Measurements from ENCODE around the gene PCAT7.

PCAT7 gene

DNA sequence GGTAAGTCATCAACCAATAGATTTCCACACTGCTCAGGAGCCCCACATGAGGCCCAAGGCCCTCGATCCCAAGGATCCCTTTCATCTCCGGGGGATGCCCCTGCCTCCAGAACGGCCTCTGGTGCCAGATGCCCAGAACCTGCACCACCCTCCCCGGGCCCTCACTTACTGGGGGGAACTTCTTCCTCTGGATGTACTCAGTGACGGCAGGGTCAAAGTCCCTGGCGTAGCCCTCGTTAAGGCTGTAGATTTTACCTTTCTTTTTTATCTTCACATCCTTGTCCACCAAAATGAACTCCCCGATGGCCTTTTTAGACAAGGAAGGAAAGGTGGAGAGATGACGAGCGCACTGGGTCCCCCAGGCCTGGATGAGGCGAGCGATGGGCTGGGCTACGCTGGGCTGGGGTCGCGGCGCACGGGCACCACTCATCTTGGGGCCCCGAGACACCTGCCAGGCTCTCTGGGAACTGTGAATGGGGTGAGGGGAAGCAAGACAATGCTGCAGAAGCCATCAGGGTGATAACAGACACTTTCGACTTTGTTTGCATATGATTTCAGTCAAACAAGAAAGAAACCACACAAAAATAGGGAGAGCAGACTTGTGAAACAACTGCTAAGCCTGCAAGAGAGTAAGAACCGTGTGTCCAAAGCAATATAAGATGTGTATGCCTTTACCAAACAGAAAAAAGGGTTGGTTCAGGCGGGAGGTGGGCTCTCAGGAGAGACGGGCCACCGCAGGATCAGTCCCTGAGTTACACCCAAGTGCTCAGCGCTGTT lies 52.0 kb downstream of the PCAT7 start:
- DNase-seq, result no peak

DNA sequence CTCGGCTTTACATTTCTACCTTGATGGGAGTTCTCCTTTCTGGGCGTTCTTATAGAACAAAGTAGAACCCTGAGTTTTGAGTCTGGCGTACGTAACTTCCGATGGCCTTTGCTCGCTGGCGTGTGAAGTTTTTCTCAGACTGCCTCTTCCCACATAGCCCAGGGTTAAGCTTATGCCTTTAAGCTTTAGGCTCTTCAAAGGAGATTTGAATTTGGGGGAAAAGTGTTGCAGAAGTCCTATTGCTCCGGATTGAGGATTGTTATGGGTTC lies 52.5 kb downstream of the PCAT7 start:
- DNase-seq, result no peak

DNA sequence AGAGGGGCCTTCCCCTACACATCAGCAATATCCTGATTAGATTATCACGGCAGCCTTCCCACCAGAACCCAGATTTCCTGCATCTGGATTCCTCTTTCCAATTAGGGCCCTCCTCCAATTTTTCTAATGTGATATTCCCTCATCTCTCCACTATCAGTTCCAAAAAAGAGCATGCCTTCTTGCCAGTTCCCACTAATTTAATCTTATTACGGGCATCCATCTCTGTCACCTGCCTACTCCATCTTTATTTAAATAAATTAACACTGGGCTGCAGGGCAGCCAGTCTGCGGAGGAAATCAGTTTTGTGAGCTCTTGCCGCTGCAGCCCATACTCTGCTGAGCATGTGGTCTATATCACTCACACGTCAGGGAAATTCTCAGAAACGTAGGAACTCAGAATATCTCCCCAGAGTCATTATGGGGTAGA lies 55.3 kb downstream of the PCAT7 start:
- no peak for DNase-seq

DNA sequence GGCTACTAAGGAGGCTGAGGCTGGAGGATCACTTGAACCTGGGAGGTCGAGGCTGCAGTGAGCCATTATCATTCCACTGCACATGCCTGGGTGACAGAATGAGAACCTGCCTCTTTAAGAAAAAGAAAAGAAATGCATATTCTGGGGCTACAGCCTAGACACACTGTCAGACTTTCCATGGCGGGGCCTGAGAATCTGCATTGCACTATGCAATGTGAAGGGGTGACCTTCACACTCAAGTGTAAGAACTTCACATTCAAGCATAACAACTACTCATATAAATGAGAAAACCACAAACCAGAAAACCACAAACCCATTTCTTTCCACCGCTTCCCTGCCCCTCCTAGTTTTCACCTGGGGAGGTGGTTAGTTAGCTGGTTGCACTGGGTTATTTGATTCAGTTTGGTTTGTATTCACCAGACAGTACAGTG lies 56.8 kb downstream of the PCAT7 start:
- DNase-seq, result no peak

DNA sequence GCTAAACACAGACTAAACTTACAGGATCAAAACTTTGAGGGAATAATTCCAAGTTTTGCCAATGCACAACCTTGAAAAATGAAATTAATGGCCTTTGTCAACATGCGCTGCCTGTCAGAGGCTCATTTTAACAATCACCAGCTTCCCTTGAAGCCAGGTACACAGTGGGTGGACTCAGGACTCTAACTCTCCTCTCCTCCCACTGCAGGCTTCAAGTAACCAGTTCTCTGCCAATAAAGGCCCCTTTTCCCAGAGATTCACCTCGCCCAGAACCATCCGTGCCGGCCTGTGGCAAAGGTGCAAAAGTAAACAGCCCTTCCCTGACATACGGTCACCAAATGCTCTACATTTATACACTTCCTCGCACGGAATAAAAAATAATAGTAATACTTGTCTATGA lies 57.2 kb downstream of the PCAT7 start:
- no peak for DNase-seq

DNA sequence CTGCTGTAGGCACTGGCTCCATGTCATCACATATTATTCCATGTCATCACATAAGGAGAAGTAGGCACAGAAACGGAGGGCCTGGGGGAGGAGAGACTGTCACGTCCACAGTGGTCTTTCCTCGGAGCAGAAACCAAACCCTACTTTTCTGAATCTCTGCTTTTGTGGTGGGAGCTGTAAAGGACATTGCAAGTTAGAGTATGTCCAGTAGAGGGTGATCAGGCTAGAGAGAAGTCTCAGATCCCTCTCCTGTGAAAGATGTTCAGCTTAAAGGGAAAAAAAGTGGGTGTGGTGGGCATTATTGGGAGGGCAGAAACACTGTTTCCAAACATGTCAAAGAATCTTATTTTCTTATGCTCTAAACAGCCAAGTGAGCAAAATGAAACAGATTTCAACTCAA lies 58.1 kb downstream of the PCAT7 start:
- DNase-seq, result no peak

DNA sequence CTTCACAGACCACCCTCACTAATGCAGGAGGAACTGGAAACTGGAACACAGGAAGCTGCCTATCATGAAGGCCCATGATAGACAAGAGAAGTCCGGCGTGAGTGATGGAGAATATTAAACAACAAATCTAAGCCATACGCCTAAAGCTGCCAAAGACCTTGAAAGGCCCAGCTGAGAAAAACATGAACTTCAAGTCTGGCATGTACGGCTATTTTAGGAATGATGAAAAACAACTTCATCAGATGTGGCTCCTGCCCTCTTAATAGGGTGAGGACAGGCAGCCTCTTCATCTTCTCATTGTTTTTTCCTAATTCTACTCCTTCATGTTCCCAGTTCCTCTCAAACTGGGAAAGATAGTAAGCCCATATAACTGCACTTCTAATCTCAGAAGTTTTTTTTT lies 64.1 kb downstream of the PCAT7 start:
- DNase-seq, result no peak

Measured in CD4-positive, alpha-beta T cell treated with Interleukin-21 for 1 hour (primary cell).